ENCODE data around the gene SHFL. TPM values are rescaled to one million over a fixed set of nuclear protein-coding genes. Genes with fewer than 3 reads are reported as not detected.

SHFL gene
- total RNA-seq, 6 experiments from 2014 or later = 68.5 to 119 (median 88.9) TPM

DNA sequence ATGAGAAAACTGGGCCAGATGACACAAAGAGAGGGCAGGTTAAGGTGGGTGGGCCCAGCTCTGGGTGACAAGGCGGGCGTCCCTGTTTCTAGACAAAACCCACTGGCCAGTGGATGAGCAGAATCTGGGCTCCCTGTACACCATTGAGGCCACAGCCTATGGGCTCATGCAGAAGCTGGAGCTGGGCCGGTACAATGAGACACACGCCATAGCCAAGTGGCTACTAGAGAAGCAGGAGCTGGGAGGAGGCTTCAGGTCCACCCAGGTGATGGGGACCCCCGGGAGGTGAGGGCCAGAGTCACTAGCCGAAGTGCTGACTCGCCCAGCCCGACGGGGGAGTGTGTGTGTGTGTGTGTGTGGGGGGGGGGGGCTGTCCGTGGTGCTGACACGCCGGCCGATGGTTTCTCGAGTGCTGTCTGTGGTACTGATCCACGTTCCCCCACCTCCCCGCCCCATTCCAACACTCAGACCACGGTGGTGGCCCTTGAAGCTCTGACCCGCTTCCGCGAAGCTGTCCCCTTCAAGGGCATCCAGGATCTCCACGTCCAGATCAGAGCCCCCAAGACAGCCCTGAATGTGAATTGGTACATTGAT is 24.3 kb upstream of the SHFL start:
- no peak for TF ChIP-seq POLR2A (IDR thresholded peaks at IDR 0.05)
- TF ChIP-seq, protein P1, sequence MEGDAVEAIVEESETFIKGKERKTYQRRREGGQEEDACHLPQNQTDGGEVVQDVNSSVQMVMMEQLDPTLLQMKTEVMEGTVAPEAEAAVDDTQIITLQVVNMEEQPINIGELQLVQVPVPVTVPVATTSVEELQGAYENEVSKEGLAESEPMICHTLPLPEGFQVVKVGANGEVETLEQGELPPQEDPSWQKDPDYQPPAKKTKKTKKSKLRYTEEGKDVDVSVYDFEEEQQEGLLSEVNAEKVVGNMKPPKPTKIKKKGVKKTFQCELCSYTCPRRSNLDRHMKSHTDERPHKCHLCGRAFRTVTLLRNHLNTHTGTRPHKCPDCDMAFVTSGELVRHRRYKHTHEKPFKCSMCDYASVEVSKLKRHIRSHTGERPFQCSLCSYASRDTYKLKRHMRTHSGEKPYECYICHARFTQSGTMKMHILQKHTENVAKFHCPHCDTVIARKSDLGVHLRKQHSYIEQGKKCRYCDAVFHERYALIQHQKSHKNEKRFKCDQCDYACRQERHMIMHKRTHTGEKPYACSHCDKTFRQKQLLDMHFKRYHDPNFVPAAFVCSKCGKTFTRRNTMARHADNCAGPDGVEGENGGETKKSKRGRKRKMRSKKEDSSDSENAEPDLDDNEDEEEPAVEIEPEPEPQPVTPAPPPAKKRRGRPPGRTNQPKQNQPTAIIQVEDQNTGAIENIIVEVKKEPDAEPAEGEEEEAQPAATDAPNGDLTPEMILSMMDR (IDR thresholded peaks at IDR 0.05) = no peak
- Histone ChIP-seq H3K27ac (no peak overlapping the region), H3K4me3 (no peak overlapping the region), H3K36me3 (peaks cover 0 to 9% (median 3%) of the 10 kb centered on the region in 4 donors), H3K4me1 (peaks cover 0 to 5% (median 0%) of the 10 kb centered on the region in 4 donors), H3K9me3 (no peaks in the 10 kb centered on the region), H3K27me3 (no peaks in the 10 kb centered on the region)
- DNase-seq = no peak
- WGBS (ENCODE audit: insufficient coverage, low coverage, low lambda C conversion rate, missing lambda C conversion rate) = 80% methylated on average over 4 of the region's 21 CpGs
- peak in 1 of 4 donors; percentile 27 for ATAC-seq
- intact Hi-C loops (cut with DNase I) = no loop called here

DNA sequence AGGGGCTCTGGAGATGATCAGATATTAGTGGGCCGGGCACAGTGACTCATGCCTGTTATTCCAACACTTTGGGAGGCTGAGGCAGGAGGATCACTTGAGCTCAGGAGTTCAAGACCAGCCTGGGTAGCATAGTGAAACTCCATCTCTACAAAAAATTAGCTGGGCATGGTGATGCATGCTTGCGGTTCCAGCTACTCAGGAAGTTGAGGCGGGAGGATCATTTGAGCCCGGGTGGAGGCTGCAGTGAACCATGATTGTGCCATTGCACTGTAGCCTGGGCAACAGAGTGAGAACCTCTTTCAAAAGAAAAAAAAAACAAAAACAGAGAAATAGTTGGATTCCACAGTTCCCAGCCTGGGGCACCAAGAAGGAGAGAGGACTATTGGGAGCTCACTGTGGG is 17.9 kb upstream of the SHFL start:
- H3K27me3 ChIP-seq = no peaks in the 10 kb centered on the region
- no peak overlapping the region for H3K27ac ChIP-seq
- no peak overlapping the region for H3K4me3 ChIP-seq
- 67% methylated on average over 3 of the region's 4 CpGs for WGBS (ENCODE audit: insufficient coverage, low coverage, low lambda C conversion rate, missing lambda C conversion rate)
- no peak for TF ChIP-seq POLR2A (IDR thresholded peaks at IDR 0.05)
- TF ChIP-seq, protein P1 (IDR thresholded peaks at IDR 0.05) = no peak
- H3K9me3 ChIP-seq = no peaks in the 10 kb centered on the region
- peaks cover 0 to 5% (median 0%) of the 10 kb centered on the region in 4 donors for H3K36me3 ChIP-seq
- no peak for ATAC-seq
- DNase-seq = peak in 1 of 3 donors; percentile 3
- intact Hi-C loops (cut with DNase I) = no loop called here
- peaks cover 0 to 41% (median 7%) of the 10 kb centered on the region in 4 donors for H3K4me1 ChIP-seq

DNA sequence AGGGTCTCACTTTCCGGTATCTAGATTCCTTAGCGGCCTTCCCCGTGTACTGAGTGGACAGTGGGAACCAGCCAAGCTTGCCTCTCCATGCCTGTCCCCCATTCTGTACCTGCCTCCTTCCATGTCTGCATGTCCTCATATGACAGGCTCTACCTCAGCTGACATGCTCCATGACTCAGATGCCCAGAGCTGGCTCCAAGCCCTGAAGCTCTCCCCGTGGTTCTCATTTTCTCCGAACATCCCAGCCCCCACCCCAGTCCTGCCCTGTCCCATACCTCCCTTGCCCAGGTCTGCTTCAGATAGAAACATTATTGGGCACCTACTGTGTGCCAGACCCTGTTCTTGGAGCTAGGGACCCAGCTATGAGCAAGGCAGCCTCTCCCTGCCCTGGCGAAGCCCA is 17.1 kb upstream of the SHFL start:
- H3K27me3 ChIP-seq = no peaks in the 10 kb centered on the region
- H3K9me3 ChIP-seq = no peaks in the 10 kb centered on the region
- intact Hi-C loops (cut with DNase I) = no loop called here
- DNase-seq (peak in 2 of 3 donors; percentile 58 to 73), ATAC-seq (peak in 1 of 4 donors; percentile 34)
- peaks cover 0 to 41% (median 7%) of the 10 kb centered on the region in 4 donors for H3K4me1 ChIP-seq
- H3K27ac ChIP-seq = peak overlapping the region in 1 of 3 donors; percentile 86
- H3K36me3 ChIP-seq = peaks cover 0 to 5% (median 0%) of the 10 kb centered on the region in 4 donors
- TF ChIP-seq POLR2A (IDR thresholded peaks at IDR 0.05) = no peak
- TF ChIP-seq, protein P1 (IDR thresholded peaks at IDR 0.05) = no peak
- 43% methylated on average over 5 of the region's 6 CpGs for WGBS (ENCODE audit: insufficient coverage, low coverage, low lambda C conversion rate, missing lambda C conversion rate)
- no peak overlapping the region for H3K4me3 ChIP-seq

- ATAC-seq = peak; percentile 81 to 90 (median 83)
- Histone ChIP-seq H3K9me3 (no peaks in the 10 kb centered on the region), H3K4me1 (peaks cover 0 to 41% (median 7%) of the 10 kb centered on the region in 4 donors), H3K4me3 (peak overlapping the region; percentile 42 to 68 (median 55)), H3K27ac (peak overlapping the region; percentile 57 to 86 (median 58)), H3K36me3 (no peaks in the 10 kb centered on the region), H3K27me3 (no peaks in the 10 kb centered on the region)
- intact Hi-C loops (cut with DNase I) = loop anchor here in 1 of 2 donors (2.0 kb wide), 1 partner anchor 34 kb away; no protein-coding TSS in a partner anchor
- peak; percentile 91 to 97 (median 94) for DNase-seq
- TF ChIP-seq POLR2A (IDR thresholded peaks at IDR 0.05) = no peak
- TF ChIP-seq, protein P1 (IDR thresholded peaks at IDR 0.05) = no peak
- WGBS (ENCODE audit: insufficient coverage, low coverage, low lambda C conversion rate, missing lambda C conversion rate) = 12% methylated on average over 11 of the region's 22 CpGs
Measured at GRCh38 chr19:10070730-10071446, 15.2 kb upstream of the SHFL start.

All from right lobe of liver (tissue), 6 donors.